K562 (cell line): ENCODE data around the gene CLSTN2. TPM values are rescaled to one million over a fixed set of nuclear protein-coding genes. Genes with fewer than 3 reads are reported as not detected.

Experiments used
- ATAC-seq: fragments of 200-7000 bp; cut with Tn5 transposase; 3 replicates; pipeline ENCODE4 v1.9.1; 2020; ENCODE audit warnings: moderate library complexity
- BruUV-seq: library from RNA; stranded (reverse); fragments of 400-500 nt; replicated peaks from 2 replicates; lab custom pipeline; 2021; lab: Mats Ljungman, UMichigan
- CTCF ChIA-PET: fragments of 300-600 bp; formaldehyde crosslinking; extraction: SDS; loops from one replicate; lab custom pipeline; 2021; ENCODE audit warnings: low intra/inter-chr PET ratio; lab: Yijun Ruan, JAX
- POLR2A ChIA-PET: fragments of 300-600, 350-650 bp; sonication (Branson Sonifier 250); formaldehyde crosslinking; extraction: SDS; loops from one replicate; lab custom pipeline; 2021; ENCODE audit warnings: antibody characterized with exemption, inconsistent platforms; lab: Yijun Ruan, JAX
- DNase-seq, 4 experiments: peaks; one replicate each; pipeline versions ENCODE4 v3.0.0 to v3.0.0-alpha.2; 2011 to 2018; ENCODE audit warnings: low spot score in 3 of 4, mixed read lengths in 3 of 4; ENCODE audit errors: extremely low read depth in 1 of 4
- FAIRE-seq: peaks from 2 replicates; lab custom pipeline; 2011; peaks lifted over from hg19 to GRCh38; lab: Jason Lieb, UNC
- H2AFZ ChIP-seq: 2 replicates; pipeline ENCODE4 v1.6.0; 2011; ENCODE audit warnings: low read depth, low read length, control low read depth, inconsistent platforms
- H3K27ac ChIP-seq: fragments of 200-600 bp; 3 replicates; pipeline ENCODE4 v1.8.0; 2011; ENCODE audit warnings: low read depth, mild to moderate bottlenecking, control low read depth, inconsistent platforms, low read length, moderate library complexity, mixed read lengths; ENCODE audit errors: extremely low read depth
- H3K27me3 ChIP-seq, 2 experiments: fragments of 300-600 bp in 1 of 2; 2 replicates in 1 of 2; 3 replicates in 1 of 2; pipeline versions ENCODE4 v1.6.0 to v1.8.0; 2011; ENCODE audit warnings: inconsistent platforms in 2 of 2, low read length in 2 of 2, mild to moderate bottlenecking in 1 of 2, mixed read lengths in 1 of 2, moderate library complexity in 1 of 2; ENCODE audit not compliant: control insufficient read depth in 2 of 2, insufficient read depth in 2 of 2
- H3K36me3 ChIP-seq: fragments of 300-600 bp; 3 replicates; pipeline ENCODE4 v1.8.0; 2011; ENCODE audit warnings: mild to moderate bottlenecking, low read length, inconsistent platforms; ENCODE audit not compliant: control insufficient read depth, insufficient read depth
- H3K4me1 ChIP-seq, 2 experiments: fragments of 200-600 bp in 1 of 2; replicated peaks in 1 of 2; 2 replicates in 1 of 2; 3 replicates in 1 of 2; pipeline versions ENCODE4 v1.5.1 to v1.8.0; 2011; ENCODE audit warnings: inconsistent platforms in 2 of 2, low read length in 2 of 2, mild to moderate bottlenecking in 1 of 2, mixed read lengths in 1 of 2, moderate library complexity in 1 of 2; ENCODE audit not compliant: control insufficient read depth in 2 of 2, insufficient read depth in 2 of 2
- H3K4me2 ChIP-seq: 2 replicates; pipeline ENCODE4 v1.6.1; 2011; ENCODE audit warnings: low read length, control low read depth, inconsistent platforms, mixed read lengths; ENCODE audit not compliant: insufficient read depth
- H3K4me3 ChIP-seq: fragments of 200-600 bp; sonication (generic), shearing (Covaris generic); 2 replicates; pipeline ENCODE4 v1.5.1; 2016; ENCODE audit warnings: control low read depth, inconsistent platforms
- H3K79me2 ChIP-seq: fragments of 200-600 bp; 3 replicates; pipeline ENCODE4 v1.8.0; 2011; ENCODE audit warnings: low read length, inconsistent platforms; ENCODE audit not compliant: control insufficient read depth, insufficient read depth
- H3K9ac ChIP-seq, 2 experiments: 2 replicates each; pipeline versions ENCODE4 v1.6.0 to v1.6.1; 2011; ENCODE audit warnings: low read depth in 2 of 2, low read length in 2 of 2, control low read depth in 1 of 2, inconsistent platforms in 1 of 2, mild to moderate bottlenecking in 1 of 2, mixed read lengths in 1 of 2; ENCODE audit not compliant: insufficient read depth in 1 of 2
- H3K9me1 ChIP-seq: one replicate; pipeline ENCODE4 v1.6.0; 2011; ENCODE audit warnings: inconsistent platforms, mild to moderate bottlenecking, low read length, moderate library complexity; ENCODE audit not compliant: control insufficient read depth, insufficient read depth
- H3K9me3 ChIP-seq: replicated peaks from 2 replicates; pipeline ENCODE4 v1.5.1; 2011; ENCODE audit warnings: low read depth, low read length, inconsistent platforms; ENCODE audit not compliant: control insufficient read depth, insufficient read depth
- H4K20me1 ChIP-seq: replicated peaks from 2 replicates; pipeline ENCODE4 v1.6.1; 2011; ENCODE audit warnings: low read length, inconsistent platforms, mixed read lengths; ENCODE audit not compliant: control insufficient read depth, insufficient read depth
- ATF1 ChIP-seq, 2 experiments: fragments of 450-650 bp in 1 of 2; IDR thresholded peaks; 2 replicates each; pipeline ENCODE4 v1.6.1; 2016; ENCODE audit warnings: missing compliant biosample characterization in 1 of 2, missing genetic modification characterization in 1 of 2
- ETS2 ChIP-seq: IDR thresholded peaks from 2 replicates; pipeline ENCODE4 v1.6.1; 2016; ENCODE audit warnings: borderline replicate concordance, missing genetic modification characterization, mild to moderate bottlenecking, moderate library complexity, missing compliant biosample characterization; ENCODE audit not compliant: poor library complexity, severe bottlenecking
- GATA2 ChIP-seq: sonication (generic); formaldehyde crosslinking; IDR thresholded peaks from 2 replicates; pipeline ENCODE4 v1.4.0; 2020; ENCODE audit warnings: mild to moderate bottlenecking, missing genetic modification reagents
- KDM5B ChIP-seq: fragments of 200-600 bp; sonication (generic); IDR thresholded peaks from 2 replicates; pipeline ENCODE4 v1.6.1; 2012; ENCODE audit warnings: low read depth, mild to moderate bottlenecking, moderate library complexity, low read length, control low read depth, inconsistent platforms; ENCODE audit not compliant: insufficient replicate concordance
- NBN ChIP-seq: fragments of 450-650 bp; IDR thresholded peaks from 2 replicates; pipeline ENCODE4 v1.6.1; 2016; ENCODE audit warnings: low read depth, mild to moderate bottlenecking
- POLR2H ChIP-seq: IDR thresholded peaks from 2 replicates; pipeline ENCODE4 v1.6.1; 2016; ENCODE audit warnings: missing genetic modification characterization, low read depth, mild to moderate bottlenecking, control low read depth, missing compliant biosample characterization, moderate library complexity
- SP1 ChIP-seq: sonication (generic); formaldehyde crosslinking; IDR thresholded peaks from 2 replicates; pipeline ENCODE4 v1.8.1; 2022; ENCODE audit warnings: mild to moderate bottlenecking, missing genetic modification reagents
- THRA ChIP-seq: fragments of 450-650 bp; IDR thresholded peaks from 2 replicates; pipeline ENCODE4 v1.6.1; 2017; ENCODE audit warnings: mild to moderate bottlenecking, moderate library complexity
- TRIM24 ChIP-seq, 2 experiments: fragments of 450-650 bp; IDR thresholded peaks; 2 replicates each; pipeline ENCODE4 v1.6.1; 2016
- TSHZ1 ChIP-seq: fragments of 250-450 bp; sonication (Bioruptor Pico); IDR thresholded peaks from 2 replicates; pipeline ENCODE4 v1.4.0; 2020; ENCODE audit warnings: mild to moderate bottlenecking, moderate library complexity
- XRCC4 ChIP-seq: IDR thresholded peaks from one replicate; pipeline ENCODE4 v1.6.1; 2011; ENCODE audit not compliant: insufficient read depth, insufficient read length; ENCODE audit errors: extremely low read depth
- ZNF175 ChIP-seq: fragments of 200-800 bp; sonication (Bioruptor generic); IDR thresholded peaks from 2 replicates; pipeline ENCODE4 v1.6.1; 2016; ENCODE audit warnings: low read depth, mild to moderate bottlenecking, missing genetic modification characterization, missing compliant biosample characterization
- ZNF277 ChIP-seq: fragments of 250-450 bp; sonication (Bioruptor Pico); IDR thresholded peaks from 2 replicates; pipeline ENCODE4 v1.8.0; 2022; ENCODE audit warnings: inconsistent platforms, mild to moderate bottlenecking, moderate library complexity, borderline replicate concordance
- ZNF696 ChIP-seq: fragments of 250-450 bp; sonication (Bioruptor Pico); conservative IDR thresholded peaks from 2 replicates; pipeline ENCODE4 v1.4.0; 2020; ENCODE audit warnings: mild to moderate bottlenecking, moderate library complexity
- WGBS: fragments of 100-300 bp; shearing (Covaris generic); methylation state at CpG from one replicate; pipeline ENCODE4 v1.1.6; 2016; ENCODE audit warnings: low coverage, mixed read lengths; ENCODE audit not compliant: insufficient coverage; ENCODE audit errors: missing lambda C conversion rate; 5-methylcytosine and 5-hydroxymethylcytosine counted together
- in situ Hi-C: fragments of 300-500 bp; cut with MboI; formaldehyde crosslinking; loops from 4 replicates; pipeline ENCODE4 v1.15.0; 2018; ENCODE audit warnings: inconsistent platforms, mixed read lengths
- intact Hi-C: fragments of 100-400 bp; cut with micrococcal nuclease; formaldehyde crosslinking; loops from 2 replicates; pipeline ENCODE4 v1.14.2; 2022
- polyA plus RNA-seq, 8 experiments: library from polyadenylated mRNA; depleted of rRNA in 4 of 8; stranded (reverse) in 5 of 8; unstranded in 3 of 8; fragments of >200 nt; fragmentation: Nextera tagmentation in 2 of 8; fragmentation: Illumina TruSeq in 1 of 8; extraction: Ambion mirVana in 2 of 8; extraction: Trizol in 1 of 8; gene quantifications; 2 replicates each; pipeline versions ENCODE4 v1.2.1 to v1.2.3, GENCODE V29; 2011 to 2014; ENCODE audit warnings: inconsistent platforms in 1 of 8, missing spikeins in 1 of 8
- total RNA-seq, 7 experiments: library from RNA; depleted of rRNA in 6 of 7; stranded (reverse); fragments of >200 nt in 6 of 7; fragmentation: Illumina TruSeq in 2 of 7; extraction: Trizol in 2 of 7; gene quantifications; 2 replicates each; pipeline versions ENCODE4 v1.2.1 to v1.2.3, GENCODE V29; 2011 to 2021; ENCODE audit warnings: low replicate concordance in 1 of 7
- TF ChIP-seq, protein P1 (sequence below): fragments of 200-800 bp; sonication (Bioruptor generic); IDR thresholded peaks from 2 replicates; pipeline ENCODE4 v1.6.1; 2017; ENCODE audit warnings: missing genetic modification characterization, missing compliant biosample characterization

The CLSTN2 gene
- total and polyA plus RNA-seq, 9 of the 15 experiments (the other 6 are each of a cell fraction or from before 2014, with no cell fraction given), result 0.02 to 0.04 (median 0.04) TPM; not detected in 6

DNA sequence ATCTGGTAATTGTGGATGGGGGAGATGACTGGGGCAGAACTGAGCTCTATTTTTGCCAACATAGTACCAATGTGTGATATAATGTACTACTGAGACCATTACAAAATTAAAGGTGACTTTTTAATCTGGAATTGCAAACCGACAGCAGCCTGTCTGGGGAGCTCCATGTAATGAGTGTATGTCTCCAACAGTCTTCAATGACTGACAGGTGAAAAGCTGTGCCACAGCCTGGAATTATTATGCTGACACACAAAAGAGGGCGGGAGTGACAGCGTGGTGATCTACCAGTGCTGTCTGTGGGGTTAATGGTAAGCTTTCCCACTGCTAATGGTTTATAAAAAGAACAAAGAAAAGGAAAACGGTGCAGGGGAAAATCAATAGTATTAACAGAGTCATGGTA is 143.4 kb downstream of the CLSTN2 start:
- 0% methylated on average over 4 of the region's 4 CpGs for WGBS
- no peak overlapping the region for H3K4me2 ChIP-seq
- H3K4me1 ChIP-seq, result no peaks in the 10 kb centered on the region
- no peak overlapping the region for H2AFZ ChIP-seq
- no peak for ATAC-seq
- CTCF ChIA-PET, result no interaction called here
- intact Hi-C loops (no loop called here), in situ Hi-C loops (no loop called here)
- H4K20me1 ChIP-seq, result no peaks in the 10 kb centered on the region; the same call in 1 of the 2 replicates
- no peak overlapping the region for H3K27ac ChIP-seq
- no peaks in the 10 kb centered on the region for H3K36me3 ChIP-seq
- no peak for FAIRE-seq
- no peaks in the 10 kb centered on the region for H3K79me2 ChIP-seq
- no peak for DNase-seq
- H3K4me3 ChIP-seq, result no peak overlapping the region
- no peaks in the 10 kb centered on the region for H3K27me3 ChIP-seq
- no peak overlapping the region for H3K9ac ChIP-seq
- POLR2A ChIA-PET, result interaction anchor here (0.6 kb wide), 1 partner anchor 435 kb away, joined by 3 read pairs; no protein-coding TSS in a partner anchor
- H3K9me1 ChIP-seq, result no peaks in the 10 kb centered on the region
- no TSS peak for BruUV-seq
- no peaks in the 10 kb centered on the region for H3K9me3 ChIP-seq
- TF ChIP-seq, protein P1, sequence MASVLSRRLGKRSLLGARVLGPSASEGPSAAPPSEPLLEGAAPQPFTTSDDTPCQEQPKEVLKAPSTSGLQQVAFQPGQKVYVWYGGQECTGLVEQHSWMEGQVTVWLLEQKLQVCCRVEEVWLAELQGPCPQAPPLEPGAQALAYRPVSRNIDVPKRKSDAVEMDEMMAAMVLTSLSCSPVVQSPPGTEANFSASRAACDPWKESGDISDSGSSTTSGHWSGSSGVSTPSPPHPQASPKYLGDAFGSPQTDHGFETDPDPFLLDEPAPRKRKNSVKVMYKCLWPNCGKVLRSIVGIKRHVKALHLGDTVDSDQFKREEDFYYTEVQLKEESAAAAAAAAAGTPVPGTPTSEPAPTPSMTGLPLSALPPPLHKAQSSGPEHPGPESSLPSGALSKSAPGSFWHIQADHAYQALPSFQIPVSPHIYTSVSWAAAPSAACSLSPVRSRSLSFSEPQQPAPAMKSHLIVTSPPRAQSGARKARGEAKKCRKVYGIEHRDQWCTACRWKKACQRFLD (CRISPR knock-in tag), result no peak
- TF ChIP-seq ETS2, result no peak
- TF ChIP-seq KDM5B, result no peak
- no peak for TF ChIP-seq ZNF277 (CRISPR knock-in tag)
- no peak for TF ChIP-seq XRCC4
- TF ChIP-seq TRIM24 (IDR thresholded peaks at IDR 0.05), result no peak
- TF ChIP-seq ATF1 (CRISPR knock-in tag; IDR thresholded peaks at IDR 0.05), result no peak
- TF ChIP-seq ATF1 (tag; IDR thresholded peaks at IDR 0.05), result no peak
- TF ChIP-seq TSHZ1, result no peak
- TF ChIP-seq POLR2H (tag), result no peak
- TF ChIP-seq GATA2 (CRISPR knock-in tag), result no peak
- TF ChIP-seq THRA, result no peak
- TF ChIP-seq SP1 (CRISPR knock-in tag), result no peak
- no peak for TF ChIP-seq ZNF175 (CRISPR knock-in tag)
- TF ChIP-seq ZNF696, result no peak
- TF ChIP-seq NBN, result no peak
